LNCaP clone FGC (cell line): ENCODE measurements around the gene HEXIM2.

Source experiments
- DNase-seq: peaks from one replicate; pipeline ENCODE4 v3.0.0-alpha.2; 2011; ENCODE audit warnings: low read depth
- H3K4me3 ChIP-seq: 2 replicates; pipeline ENCODE4 v1.5.1; 2011; ENCODE audit warnings: mild to moderate bottlenecking, low read depth, low read length, control low read depth
- TF ChIP-seq, protein P1 (sequence below): IDR thresholded peaks from 2 replicates; pipeline ENCODE4 v1.5.1; 2012; ENCODE audit warnings: mild to moderate bottlenecking; ENCODE audit not compliant: control insufficient read depth, insufficient read depth; ENCODE audit errors: extremely low read depth

The HEXIM2 gene

DNA sequence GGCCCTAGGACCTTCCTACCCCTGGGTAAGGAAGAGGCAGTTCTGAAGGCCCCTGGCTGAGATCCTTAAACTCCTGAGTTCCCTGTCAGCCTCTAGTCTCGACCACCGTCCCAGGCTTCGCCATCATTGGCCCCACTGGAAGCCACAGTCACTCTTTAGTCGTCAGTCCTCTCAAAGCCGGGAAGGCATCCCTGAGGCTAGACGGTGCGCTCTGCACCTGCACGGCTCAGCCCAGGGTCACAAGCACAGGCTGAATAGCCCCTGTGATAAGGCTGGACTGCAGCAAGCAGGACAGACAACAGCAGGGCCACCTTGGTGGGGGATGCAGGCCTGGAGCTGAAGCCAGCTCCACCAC, 16.7 kb upstream of the HEXIM2 start:
- DNase-seq = no peak
- TF ChIP-seq, protein P1, sequence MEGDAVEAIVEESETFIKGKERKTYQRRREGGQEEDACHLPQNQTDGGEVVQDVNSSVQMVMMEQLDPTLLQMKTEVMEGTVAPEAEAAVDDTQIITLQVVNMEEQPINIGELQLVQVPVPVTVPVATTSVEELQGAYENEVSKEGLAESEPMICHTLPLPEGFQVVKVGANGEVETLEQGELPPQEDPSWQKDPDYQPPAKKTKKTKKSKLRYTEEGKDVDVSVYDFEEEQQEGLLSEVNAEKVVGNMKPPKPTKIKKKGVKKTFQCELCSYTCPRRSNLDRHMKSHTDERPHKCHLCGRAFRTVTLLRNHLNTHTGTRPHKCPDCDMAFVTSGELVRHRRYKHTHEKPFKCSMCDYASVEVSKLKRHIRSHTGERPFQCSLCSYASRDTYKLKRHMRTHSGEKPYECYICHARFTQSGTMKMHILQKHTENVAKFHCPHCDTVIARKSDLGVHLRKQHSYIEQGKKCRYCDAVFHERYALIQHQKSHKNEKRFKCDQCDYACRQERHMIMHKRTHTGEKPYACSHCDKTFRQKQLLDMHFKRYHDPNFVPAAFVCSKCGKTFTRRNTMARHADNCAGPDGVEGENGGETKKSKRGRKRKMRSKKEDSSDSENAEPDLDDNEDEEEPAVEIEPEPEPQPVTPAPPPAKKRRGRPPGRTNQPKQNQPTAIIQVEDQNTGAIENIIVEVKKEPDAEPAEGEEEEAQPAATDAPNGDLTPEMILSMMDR = no peak
- no peak overlapping the region for H3K4me3 ChIP-seq

DNA sequence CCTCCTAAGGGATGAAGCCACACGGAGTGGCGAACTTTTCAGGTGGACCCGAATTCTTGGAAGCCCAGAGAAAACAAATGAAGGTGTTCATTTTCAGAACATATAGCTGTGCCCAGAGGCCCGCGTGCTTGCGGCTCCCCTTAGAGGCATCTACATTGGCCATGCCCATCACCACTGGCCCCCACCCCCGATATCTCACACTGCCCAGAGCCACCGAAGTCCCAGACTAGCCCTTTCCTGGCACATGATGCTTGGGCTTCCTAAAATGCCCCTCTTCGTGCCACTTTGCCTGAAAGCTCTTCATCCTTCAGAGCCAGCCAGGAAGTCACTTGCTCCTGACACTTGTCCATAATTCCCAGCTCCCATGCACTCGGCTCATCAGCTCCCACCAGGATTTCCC, 15.5 kb upstream of the HEXIM2 start:
- H3K4me3 ChIP-seq = no peak overlapping the region
- TF ChIP-seq, protein P1 = no peak
- no peak for DNase-seq

DNA sequence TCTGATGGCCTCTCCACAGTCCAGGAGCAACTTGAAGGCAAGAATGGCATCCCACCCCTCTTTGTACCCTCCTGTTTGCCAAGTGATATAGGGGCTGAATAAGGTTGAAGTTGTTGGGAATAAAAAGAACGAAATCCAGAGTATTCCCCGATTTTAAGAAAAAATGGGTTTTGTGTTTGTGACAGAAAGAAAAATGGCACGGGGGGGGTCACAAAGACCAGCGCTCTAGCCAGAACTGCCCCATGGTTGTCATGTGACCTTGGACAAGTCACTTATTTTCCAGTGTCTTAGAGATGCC, 15.1 kb upstream of the HEXIM2 start:
- H3K4me3 ChIP-seq = peak overlapping the region; percentile 59
- DNase-seq = no peak

DNA sequence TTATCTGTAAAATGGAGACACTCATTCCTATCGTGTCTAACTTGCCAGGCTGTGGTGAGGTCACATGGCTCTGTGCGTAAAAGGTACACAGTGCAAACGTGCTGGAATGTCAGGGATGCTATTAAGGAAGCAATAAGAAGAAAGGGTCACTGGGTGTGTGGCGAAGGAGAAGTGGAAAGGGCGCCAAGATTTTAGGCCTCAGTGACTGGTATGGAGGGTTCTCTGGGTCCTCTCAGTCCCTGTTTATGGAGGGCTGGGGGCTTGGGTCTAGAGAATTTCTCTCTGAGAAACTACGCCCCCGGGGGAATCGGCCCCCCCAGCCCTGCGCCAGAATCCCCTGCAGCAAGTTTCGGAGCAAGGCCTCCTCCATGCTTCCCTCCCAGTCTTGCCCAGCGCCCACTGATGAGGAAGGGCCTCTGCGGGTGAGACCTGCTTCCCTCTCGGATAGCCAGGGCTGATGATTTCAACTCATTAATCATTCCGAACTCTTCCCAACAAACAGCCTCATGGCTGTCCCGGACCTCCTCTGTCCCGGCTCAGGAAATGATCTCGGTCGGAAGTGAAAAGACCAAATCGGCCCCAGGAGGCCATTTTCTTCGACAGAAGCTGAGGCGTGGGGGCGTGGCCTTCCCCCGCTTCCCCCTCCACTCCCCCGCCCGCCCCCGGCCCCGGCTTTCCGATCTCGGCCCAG, 14.6 kb upstream of the HEXIM2 start:
- peak overlapping the region; percentile 59 for H3K4me3 ChIP-seq
- peak; percentile 82 for DNase-seq
- TF ChIP-seq, protein P1 = no peak

More for the DNA sequence above, 15.1 kb upstream of the HEXIM2 start:
- TF ChIP-seq, protein P1 = no peak

DNA sequence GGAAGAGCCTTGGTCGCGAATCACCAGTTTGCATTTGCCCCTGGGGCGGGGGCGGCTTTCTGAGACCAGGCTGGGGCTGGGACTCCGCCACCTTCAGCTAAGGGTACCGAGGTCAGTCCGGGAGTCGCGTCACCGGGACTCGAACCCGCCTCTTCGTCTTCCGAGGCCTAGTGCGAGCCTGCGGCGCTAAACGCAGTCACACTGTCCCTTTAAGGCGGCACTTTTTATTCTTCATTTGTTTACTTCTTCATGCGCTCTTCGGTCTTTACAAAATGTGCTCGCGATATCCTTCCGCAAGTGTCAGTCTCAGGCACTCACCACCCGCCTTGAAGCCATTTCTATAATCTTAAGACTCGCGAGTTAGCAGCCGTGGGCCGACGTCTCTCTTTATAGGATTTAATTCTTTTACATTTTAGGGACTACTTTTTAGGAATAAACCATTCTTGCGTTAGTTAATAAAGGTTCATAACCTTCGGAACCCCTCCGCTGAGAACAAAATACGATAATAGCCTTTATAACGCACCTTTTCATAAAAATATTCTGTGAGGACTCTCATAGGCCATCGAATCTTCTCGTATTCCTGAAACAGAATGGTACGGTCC, 14.0 kb upstream of the HEXIM2 start:
- peak; percentile 95 for DNase-seq
- TF ChIP-seq, protein P1 = no peak
- H3K4me3 ChIP-seq = peak overlapping the region; percentile 59

DNA sequence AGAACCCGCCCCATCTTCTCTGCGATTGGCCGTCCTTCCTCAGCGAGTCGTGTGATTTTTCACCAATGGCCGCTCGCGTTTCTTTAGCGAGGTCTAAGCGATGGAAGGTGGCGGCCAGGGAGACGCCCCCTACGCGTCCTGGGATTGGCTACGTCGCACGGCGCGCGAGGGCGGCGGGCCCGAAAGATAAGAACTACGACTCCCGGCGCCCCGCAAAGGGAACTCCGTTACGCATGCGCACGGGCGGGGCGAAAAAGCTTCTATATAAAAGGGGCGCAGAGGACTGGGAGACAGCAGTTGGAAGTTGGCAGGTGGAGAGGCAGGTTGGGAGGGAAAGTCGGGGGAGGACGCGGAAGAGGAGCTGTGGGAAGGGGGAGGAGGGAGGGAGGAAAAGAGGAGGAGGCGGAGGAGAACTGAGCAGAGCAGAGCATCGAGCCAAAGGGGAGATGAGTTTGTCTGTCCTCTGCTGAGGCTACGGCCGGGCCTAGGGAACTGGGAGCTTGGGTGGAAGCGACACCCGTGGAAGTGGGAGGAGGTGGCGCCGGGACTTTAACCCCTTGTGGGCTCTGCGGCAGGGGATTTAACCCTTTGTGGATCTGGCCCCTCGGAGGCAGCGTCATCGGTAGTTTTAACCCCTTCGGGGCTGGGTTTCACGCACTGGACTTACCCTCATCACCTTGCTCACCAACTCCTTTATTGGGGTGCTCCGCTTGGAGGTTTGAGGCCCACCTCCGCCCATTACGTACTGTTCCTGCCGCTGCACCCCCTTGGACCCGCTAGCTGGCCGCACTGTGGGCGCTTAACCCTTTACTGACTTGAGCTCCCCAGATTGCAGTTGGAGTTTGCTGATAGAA, 13.3 kb upstream of the HEXIM2 start, which contains the start of gene HEXIM1:
Gene HEXIM1 (plus strand): TSS at position 293 of the 854 bp plus-strand sequence. CDS start 716 bp downstream, outside the sequence.
- peak; percentile 99 for DNase-seq
- H3K4me3 ChIP-seq = peak within 1 kb of the TSS; percentile 67
- TF ChIP-seq, protein P1 = no peak
